Esophagus squamous epithelium (tissue), 5 donors: ENCODE results near the gene LIMK1. TPM values are rescaled to one million over a fixed set of nuclear protein-coding genes. Genes with fewer than 3 reads are reported as not detected.

Experiments used
- DNase-seq: peaks from one replicate; lab custom pipeline; 2025; lab: John Stamatoyannopoulos, UW
- H3K27ac ChIP-seq, 4 donors: fragments of 200-600 bp; sonication (generic); one replicate each; pipeline ENCODE4 v1.5.1; 2016 to 2019; ENCODE audit warnings: mild to moderate bottlenecking in 1 of 4
- H3K27me3 ChIP-seq, 4 donors: fragments of 200-600 bp; sonication (generic); 1 replicate in 3 of 4; 2 replicates in 1 of 4; pipeline versions ENCODE4 v1.5.1 to v1.6.0; 2017 to 2021; ENCODE audit warnings: antibody characterized with exemption in 1 of 4
- H3K36me3 ChIP-seq, 3 donors: fragments of 200-600 bp; sonication (generic); one replicate each; pipeline ENCODE4 v1.5.1; 2016 to 2019
- H3K4me1 ChIP-seq, 3 donors: fragments of 200-600 bp; sonication (generic); one replicate each; pipeline ENCODE4 v1.5.1; 2017 to 2019
- H3K4me3 ChIP-seq, 4 donors: fragments of 200-600 bp; sonication (generic); 1 replicate in 3 of 4; 2 replicates in 1 of 4; pipeline ENCODE4 v1.5.1; 2016 to 2019; ENCODE audit warnings: mild to moderate bottlenecking in 2 of 4, moderate library complexity in 1 of 4
- H3K9me3 ChIP-seq, 3 donors: fragments of 200-600 bp; sonication (generic); one replicate each; pipeline ENCODE4 v1.5.1; 2016 to 2019
- CTCF ChIP-seq, 6 experiments: fragments of 450-650 bp in 4 of 6; fragments of 200-600 bp in 2 of 6; sonication (generic) in 2 of 6; IDR thresholded peaks; one replicate each; pipeline ENCODE4 v1.5.1; 2016 to 2019; ENCODE audit warnings: antibody characterized with exemption in 6 of 6, mild to moderate bottlenecking in 4 of 6, moderate library complexity in 4 of 6
- POLR2A ChIP-seq, 4 donors: fragments of 450-650 bp; IDR thresholded peaks; one replicate each; pipeline ENCODE4 v1.6.1; 2017; ENCODE audit warnings: antibody characterized with exemption in 4 of 4, mild to moderate bottlenecking in 4 of 4, moderate library complexity in 3 of 4
- WGBS, 2 donors: methylation state at CpG; one replicate each; pipeline ENCODE4 v1.1.5; 2018; 5-methylcytosine and 5-hydroxymethylcytosine counted together
- intact Hi-C: fragments of 100-400 bp; cut with DNase I; formaldehyde crosslinking; loops from one replicate; pipeline ENCODE4 v1.15.0; 2022
- total RNA-seq, 4 donors: library from RNA; depleted of rRNA; stranded (reverse); fragments of >200 nt; gene quantifications; one replicate each; pipeline ENCODE4 v1.1.0, GENCODE V29; 2016
- donor health status: DM: yes; HTN: yes; CAD: no.

The LIMK1 gene
- total RNA-seq, 4 donors from 2014 or later, result 8.0 to 13.2 (median 12.2) TPM

DNA sequence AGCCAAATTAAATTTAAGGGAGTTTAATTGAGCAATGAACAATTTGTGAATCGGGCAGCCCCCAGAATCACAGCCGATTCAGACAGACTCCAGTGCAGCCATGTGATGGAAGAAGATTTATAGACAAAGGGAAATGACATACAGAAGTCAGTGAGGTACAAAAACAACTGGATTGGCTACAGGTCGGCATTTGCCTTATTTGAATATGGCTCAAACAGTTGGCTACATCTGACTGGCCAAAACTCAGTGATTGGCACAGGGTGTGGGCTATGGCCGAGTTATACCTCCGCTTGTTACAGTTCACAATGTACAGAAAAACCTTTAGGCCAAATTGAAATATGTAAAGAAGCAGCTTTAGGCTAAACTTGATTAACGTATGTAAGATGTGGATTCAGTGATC, 59.8 kb downstream of the LIMK1 start:
- Histone ChIP-seq H3K36me3 (no peaks in the 10 kb centered on the region), H3K9me3 (no peaks in the 10 kb centered on the region), H3K27me3 (no peaks in the 10 kb centered on the region), H3K4me3 (no peak overlapping the region), H3K4me1 (no peaks in the 10 kb centered on the region), H3K27ac (no peak overlapping the region)
- 59 to 60% methylated on average over 6 of the region's 6 CpGs for WGBS, 2 donors
- TF ChIP-seq CTCF (IDR thresholded peaks at IDR 0.05) (no peak), POLR2A (IDR thresholded peaks at IDR 0.05) (no peak)
- intact Hi-C loops, result no loop called here
- DNase-seq, result no peak

DNA sequence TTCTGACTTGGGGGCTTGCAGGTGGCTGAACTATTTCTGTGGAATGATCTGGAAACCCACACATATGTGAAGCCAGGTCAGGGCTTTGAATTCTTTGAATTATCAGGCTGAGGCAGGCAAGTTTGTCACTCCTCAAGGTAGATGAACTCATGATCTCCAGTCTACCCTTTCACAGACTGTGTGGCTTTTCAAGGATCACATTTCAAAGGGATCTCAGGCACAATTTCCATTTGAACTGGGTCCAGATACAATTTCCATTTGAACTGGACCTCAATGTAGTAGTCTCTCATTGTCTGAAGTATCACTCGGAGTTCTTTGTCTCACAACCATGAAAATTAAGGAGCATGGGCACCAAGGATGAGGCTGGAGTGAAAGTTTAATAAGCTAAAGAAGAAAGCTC, 64.9 kb downstream of the LIMK1 start:
- intact Hi-C loops, result no loop called here
- H3K9me3 ChIP-seq, result no peaks in the 10 kb centered on the region
- H3K4me1 ChIP-seq, result no peaks in the 10 kb centered on the region
- no peak for TF ChIP-seq CTCF (IDR thresholded peaks at IDR 0.05)
- no peak for TF ChIP-seq POLR2A (IDR thresholded peaks at IDR 0.05)
- no peaks in the 10 kb centered on the region for H3K27me3 ChIP-seq
- no peak for DNase-seq
- H3K4me3 ChIP-seq, result no peak overlapping the region
- H3K36me3 ChIP-seq, result no peaks in the 10 kb centered on the region
- no peak overlapping the region for H3K27ac ChIP-seq
- 83 to 89% methylated on average over 1 of the region's 1 CpG for WGBS, 2 donors

- 92 to 98% methylated on average over 5 of the region's 5 CpGs for WGBS, 2 donors
- H3K4me3 ChIP-seq, result no peak overlapping the region
- TF ChIP-seq POLR2A (IDR thresholded peaks at IDR 0.05), result no peak
- no peak for TF ChIP-seq CTCF (IDR thresholded peaks at IDR 0.05)
Observed at GRCh38 chr7:74149071-74149470, 65.5 kb downstream of the LIMK1 start.

DNA sequence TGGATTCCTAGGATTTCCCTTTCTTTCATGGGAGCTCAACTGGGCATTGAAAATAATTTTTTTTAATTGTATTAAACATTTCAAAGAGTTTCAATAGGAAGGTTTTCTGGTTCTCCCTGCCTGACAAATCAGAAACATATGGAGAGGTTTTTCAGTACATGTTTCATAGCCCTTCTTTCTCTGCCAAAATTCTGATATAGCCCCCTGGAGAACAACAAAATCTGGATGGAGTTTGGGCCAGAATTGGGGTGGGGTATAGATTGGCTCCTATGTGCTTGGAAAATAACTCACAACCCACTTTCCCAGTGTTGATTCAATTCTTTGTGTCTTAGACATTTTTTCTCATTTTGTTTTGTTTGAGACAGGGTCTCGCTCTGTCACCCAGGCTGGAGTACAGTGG, 66.0 kb downstream of the LIMK1 start:
- Histone ChIP-seq H3K36me3 (no peaks in the 10 kb centered on the region), H3K9me3 (no peaks in the 10 kb centered on the region), H3K27ac (no peak overlapping the region), H3K27me3 (no peaks in the 10 kb centered on the region), H3K4me1 (peaks cover 0 to 5% (median 0%) of the 10 kb centered on the region in 3 donors), H3K4me3 (no peak overlapping the region)
- intact Hi-C loops, result no loop called here
- no peak for DNase-seq
- TF ChIP-seq CTCF (IDR thresholded peaks at IDR 0.05), result no peak
- no peak for TF ChIP-seq POLR2A (IDR thresholded peaks at IDR 0.05)
- WGBS, 2 donors, result 89 to 94% methylated on average over 1 of the region's 1 CpG

More at GRCh38 chr7:74149071-74149470, 65.5 kb downstream of the LIMK1 start:
- no peaks in the 10 kb centered on the region for H3K27me3 ChIP-seq
- H3K36me3 ChIP-seq, result no peaks in the 10 kb centered on the region
- intact Hi-C loops, result no loop called here
- no peak for DNase-seq
- no peaks in the 10 kb centered on the region for H3K9me3 ChIP-seq
- peaks cover 0 to 5% (median 0%) of the 10 kb centered on the region in 3 donors for H3K4me1 ChIP-seq
- no peak overlapping the region for H3K27ac ChIP-seq

- no peak for DNase-seq
- intact Hi-C loops, result no loop called here
- H3K4me1 ChIP-seq, result peaks cover 0 to 5% (median 0%) of the 10 kb centered on the region in 3 donors
- H3K9me3 ChIP-seq, result no peaks in the 10 kb centered on the region
- H3K27ac ChIP-seq, result no peak overlapping the region
- TF ChIP-seq CTCF (IDR thresholded peaks at IDR 0.05) (no peak), POLR2A (IDR thresholded peaks at IDR 0.05) (no peak)
- no peaks in the 10 kb centered on the region for H3K27me3 ChIP-seq
- H3K36me3 ChIP-seq, result no peaks in the 10 kb centered on the region
- no peak overlapping the region for H3K4me3 ChIP-seq
- WGBS, 2 donors, result 69 to 70% methylated on average over 6 to 9 of the region's 9 CpGs
Observed at GRCh38 chr7:74153736-74154135, 70.1 kb downstream of the LIMK1 start.
